Limb (tissue), 2 donors: Measurements from ENCODE around the gene LIPH.

Experiments
- DNase-seq, 2 donors: peaks; one replicate each; pipeline ENCODE4 v3.0.0-alpha.2; 2016; ENCODE audit errors: extremely low spot score in 2 of 2

The LIPH gene

DNA sequence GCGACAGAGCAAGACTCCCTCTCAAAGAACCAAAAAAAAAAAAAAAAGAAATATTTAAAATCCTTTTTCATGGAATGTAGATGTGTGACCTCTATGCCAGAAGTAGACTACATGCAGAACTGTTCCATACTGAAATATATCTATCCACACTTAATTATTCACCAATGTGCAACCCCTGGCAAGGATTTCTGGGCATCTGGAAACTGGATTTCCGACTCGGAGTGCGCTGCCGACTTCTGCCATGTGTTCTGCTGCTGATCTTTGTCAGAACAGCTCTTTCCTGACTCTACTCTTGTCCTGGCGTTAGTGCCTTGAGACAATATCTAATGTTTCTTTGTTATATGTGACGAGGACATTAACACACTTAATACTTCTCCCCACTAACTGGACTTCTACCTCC lies 11.7 kb downstream of the LIPH start:
- DNase-seq, result no peak

GRCh38 chr3:185539934-185540333 lies 12.5 kb downstream of the LIPH start:
- no peak for DNase-seq

DNA sequence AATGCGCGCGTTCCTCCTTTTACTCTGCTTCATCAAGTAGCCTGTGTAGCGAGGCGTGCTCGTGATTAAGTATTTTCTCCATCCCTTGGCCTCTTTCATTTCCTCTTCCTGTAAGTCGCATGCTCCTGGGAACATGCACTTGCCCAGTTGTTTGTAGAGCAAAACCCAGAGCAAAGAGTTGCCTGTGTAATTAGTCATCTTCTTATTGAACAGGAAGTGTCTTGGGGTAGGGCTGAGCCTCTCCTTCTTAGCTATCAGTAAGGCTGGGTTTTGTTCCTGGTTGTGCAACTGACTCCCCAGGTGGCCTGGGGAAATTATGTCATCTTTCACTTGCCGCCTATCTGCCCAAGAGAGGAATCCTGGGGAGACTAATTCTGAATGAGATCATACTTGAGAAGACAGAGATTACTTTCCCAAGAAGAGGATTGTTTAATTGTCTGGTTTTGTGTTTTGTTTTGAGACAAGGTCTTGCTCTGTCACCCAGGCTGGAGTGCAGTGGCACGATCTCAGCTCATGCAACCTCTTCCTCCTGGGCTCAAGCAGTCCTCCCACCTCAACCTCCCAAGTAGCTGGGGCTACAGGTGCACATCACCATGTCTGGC lies 14.9 kb downstream of the LIPH start:
- no peak for DNase-seq

DNA sequence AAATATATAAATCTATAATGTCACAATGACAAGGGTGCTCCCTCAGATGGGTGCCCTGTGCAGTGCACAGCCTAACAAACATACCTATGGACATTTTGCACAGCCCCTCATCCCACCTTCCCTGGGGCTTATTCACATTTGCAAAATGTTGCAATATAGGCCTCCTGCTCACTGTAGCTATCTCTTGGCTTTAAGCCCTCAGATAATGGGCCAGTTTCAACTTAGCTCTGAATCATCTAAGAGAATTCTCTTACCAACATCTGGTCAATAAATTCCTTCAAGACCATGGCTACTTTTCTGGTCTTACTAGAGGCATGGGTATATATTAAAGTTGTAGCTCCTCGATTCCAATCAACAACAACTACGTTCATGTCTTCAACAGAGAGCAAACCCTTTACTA lies 17.9 kb downstream of the LIPH start:
- no peak for DNase-seq

DNA sequence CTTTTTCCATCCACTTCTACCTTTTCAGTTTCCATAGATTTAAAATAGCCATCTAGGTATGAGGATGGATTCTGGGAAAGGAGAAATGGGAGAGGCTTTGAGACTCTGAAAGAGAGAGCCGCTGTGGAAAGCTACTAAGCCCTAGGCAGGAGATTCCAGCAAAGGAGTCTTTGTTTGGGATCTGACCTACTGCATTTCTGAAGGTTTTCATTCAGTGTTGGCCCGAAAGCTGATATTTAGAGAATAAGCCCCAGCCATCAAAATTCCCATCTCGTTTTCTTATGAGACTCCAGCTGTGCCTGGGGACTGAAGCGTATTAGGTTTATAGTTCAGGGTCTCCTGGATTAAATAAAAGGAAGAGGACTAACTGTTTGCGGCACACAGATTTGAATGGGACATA lies 19.5 kb downstream of the LIPH start:
- DNase-seq, result no peak

DNA sequence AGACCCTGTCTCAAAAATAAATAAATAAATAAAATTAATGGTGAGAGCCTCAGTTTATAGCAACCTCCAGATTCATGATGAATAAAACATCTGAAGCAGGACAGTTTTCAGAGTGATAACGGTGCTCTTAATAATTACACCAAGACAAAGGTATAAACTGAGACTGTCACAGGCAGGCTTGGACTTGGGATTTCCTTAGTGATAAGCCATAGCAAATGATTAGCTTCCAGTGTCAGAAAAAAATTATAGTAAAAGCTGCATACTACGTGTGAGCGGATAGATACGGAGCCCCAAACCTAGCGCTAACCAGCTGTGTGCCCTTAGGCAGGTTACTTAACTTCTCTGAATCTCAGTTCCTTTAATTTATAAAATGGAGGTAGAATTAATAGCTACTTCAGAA lies 21.5 kb downstream of the LIPH start:
- DNase-seq, result no peak

DNA sequence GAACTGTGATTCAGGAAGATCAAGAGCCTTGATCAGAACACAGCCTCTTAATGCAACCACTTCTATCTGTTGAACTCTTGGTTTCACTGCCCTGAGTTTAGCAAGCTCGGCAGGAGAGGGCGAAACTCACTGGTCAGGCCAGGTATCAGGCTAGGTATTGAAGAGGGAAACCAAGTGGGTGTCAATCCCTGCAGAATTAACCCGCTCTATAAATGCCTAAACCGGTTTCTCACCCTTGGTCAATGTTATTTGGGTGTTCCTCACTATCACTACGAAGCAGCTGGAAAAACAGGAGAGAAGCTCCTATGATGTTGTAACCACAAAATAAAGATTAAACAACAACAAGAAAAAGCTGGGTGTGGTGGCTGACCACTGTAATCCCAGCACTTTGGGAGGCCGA lies 23.9 kb downstream of the LIPH start:
- no peak for DNase-seq

GRCh38 chr3:185527364-185527763 lies 25.0 kb downstream of the LIPH start:
- no peak for DNase-seq

GRCh38 chr3:185526349-185526951 lies 25.9 kb downstream of the LIPH start:
- DNase-seq, result no peak

- no peak for DNase-seq
Observed at GRCh38 chr3:185521349-185522138, 30.8 kb downstream of the LIPH start.

GRCh38 chr3:185519021-185519420 lies 33.4 kb downstream of the LIPH start:
- no peak for DNase-seq

GRCh38 chr3:185517387-185518130 lies 34.8 kb downstream of the LIPH start:
- no peak for DNase-seq

GRCh38 chr3:185511711-185512110 lies 40.7 kb downstream of the LIPH start:
- DNase-seq, result no peak

DNA sequence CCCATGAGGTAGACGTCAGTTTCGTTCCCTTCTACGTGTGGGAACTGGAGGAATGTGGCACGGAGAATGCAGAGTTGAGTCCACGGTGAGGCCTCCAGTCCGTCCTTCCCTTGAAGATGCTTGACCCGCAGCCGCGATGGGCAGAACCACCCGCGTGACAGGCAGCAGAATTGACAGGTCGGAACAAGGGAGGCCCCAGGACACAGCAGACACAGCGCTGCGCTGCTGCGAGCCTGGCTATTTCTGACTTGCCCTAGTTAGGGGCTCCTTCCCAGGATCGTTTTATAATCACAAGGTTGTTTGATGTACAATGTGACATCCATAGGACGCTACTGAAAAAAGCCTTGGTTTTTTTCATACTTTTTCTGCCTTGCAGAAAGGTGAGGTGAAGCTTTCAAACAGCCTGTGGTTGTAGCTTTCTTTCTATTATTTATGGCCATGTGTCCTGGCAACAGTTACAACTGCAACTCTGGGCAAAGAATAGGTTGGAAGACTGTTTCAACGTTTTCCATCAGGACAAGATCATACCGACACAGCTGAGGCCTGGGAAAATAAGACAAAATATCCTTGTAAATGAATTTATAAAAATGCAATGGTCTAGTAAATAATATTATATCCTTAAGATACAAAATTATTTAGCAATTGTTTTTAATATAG lies 43.9 kb downstream of the LIPH start:
- DNase-seq, result no peak

DNA sequence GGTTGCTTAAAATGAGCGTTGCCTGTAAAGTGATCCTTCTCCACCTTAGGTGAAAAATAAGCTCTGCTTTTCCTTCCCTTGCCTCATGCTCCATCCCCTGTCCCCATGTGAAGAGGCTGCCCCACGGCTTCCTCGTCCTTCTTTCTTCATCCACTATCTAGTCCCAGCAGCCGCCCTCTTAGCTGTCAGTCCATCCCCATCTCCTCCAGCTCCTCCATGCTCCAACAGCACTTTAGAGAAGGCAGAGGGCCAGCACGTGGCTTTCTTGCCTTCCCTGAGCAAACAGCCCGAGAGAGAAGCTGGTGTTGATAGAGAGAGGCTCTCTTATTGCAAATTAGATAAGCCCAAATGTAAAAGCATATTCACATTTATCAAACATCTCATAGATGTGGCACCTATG lies 44.5 kb downstream of the LIPH start:
- no peak for DNase-seq

- no peak for DNase-seq
Observed at GRCh38 chr3:185504636-185505035, 47.8 kb downstream of the LIPH start.

- DNase-seq, result no peak
Observed at GRCh38 chr3:185503521-185503920, 48.9 kb downstream of the LIPH start.

DNA sequence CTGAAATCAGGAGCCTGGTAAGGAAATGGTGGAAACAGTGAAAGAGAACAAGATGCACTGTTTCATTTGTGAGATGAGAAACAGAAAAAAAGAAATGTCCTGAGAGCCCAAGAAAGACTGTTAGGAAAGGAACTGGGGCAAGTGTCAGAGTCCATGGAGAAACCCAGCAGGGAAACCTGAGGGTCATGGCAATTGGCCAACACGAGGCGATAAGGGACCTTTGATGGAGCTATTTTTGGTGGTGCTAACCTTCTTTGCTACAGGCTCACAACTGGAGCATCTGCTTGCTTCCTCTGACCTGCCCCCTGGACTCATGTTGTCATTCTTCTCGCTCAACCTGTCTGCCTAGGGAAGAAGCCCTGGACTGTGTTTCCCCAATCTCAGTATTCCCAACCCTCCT lies 49.4 kb downstream of the LIPH start:
- DNase-seq, result no peak

GRCh38 chr3:185498503-185499396 lies 53.6 kb downstream of the LIPH start, which contains the start of gene TMEM41A:
TSS of gene TMEM41A (minus strand) at chr3:185499035. CDS start at chr3:185498961, 74 bp downstream.
- peak; percentile 93 to 97 for DNase-seq

GRCh38 chr3:185490241-185490640 lies 62.1 kb downstream of the LIPH start:
- no peak for DNase-seq

DNA sequence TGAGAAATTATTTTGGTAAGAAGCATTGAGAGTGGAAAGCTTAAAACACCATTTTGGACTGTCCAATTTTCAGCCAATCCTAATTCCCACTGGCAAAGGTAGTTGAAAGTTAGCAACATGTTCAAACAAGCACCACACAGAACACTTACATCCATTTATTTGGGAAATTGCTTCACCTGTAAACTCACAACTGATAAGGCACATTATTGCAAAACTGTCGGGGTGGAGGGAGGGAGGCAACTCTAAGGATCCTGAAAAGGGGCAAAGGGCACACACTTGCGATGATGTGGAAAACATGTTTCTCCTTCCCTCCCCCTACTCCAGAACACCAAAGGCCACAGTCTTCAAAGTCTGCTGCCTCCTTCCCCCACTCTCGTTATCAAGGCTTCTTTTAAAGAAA lies 62.9 kb downstream of the LIPH start:
- no peak for DNase-seq
